Measurements from ENCODE around the gene PBX4.

DNA sequence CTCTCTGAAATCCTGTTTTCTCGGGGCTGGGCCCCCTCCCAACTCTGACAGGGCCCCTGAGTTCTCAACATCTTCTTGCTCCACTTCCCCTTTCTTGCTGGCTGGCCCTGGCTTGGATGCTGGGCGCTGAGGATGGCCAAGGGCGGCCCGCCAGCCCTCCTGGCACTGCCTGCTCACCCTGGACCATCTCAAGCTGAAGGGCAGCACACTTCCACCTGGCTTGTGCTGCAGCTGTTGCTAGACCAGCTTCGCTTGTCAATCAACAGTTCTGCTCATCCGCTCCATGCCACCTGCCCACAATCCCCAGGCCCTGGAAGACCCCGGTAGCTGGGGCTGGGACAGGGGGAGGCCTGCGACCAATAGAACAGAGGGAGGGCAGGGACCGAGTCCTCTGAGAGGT lies 31.8 kb upstream of the PBX4 start:
- TF ChIP-seq, protein P1, sequence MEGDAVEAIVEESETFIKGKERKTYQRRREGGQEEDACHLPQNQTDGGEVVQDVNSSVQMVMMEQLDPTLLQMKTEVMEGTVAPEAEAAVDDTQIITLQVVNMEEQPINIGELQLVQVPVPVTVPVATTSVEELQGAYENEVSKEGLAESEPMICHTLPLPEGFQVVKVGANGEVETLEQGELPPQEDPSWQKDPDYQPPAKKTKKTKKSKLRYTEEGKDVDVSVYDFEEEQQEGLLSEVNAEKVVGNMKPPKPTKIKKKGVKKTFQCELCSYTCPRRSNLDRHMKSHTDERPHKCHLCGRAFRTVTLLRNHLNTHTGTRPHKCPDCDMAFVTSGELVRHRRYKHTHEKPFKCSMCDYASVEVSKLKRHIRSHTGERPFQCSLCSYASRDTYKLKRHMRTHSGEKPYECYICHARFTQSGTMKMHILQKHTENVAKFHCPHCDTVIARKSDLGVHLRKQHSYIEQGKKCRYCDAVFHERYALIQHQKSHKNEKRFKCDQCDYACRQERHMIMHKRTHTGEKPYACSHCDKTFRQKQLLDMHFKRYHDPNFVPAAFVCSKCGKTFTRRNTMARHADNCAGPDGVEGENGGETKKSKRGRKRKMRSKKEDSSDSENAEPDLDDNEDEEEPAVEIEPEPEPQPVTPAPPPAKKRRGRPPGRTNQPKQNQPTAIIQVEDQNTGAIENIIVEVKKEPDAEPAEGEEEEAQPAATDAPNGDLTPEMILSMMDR (conservative IDR thresholded peaks at IDR 0.05; ENCODE audit: low read depth in 2 of 2), result no peak
- TF ChIP-seq EZH2 (IDR thresholded peaks at IDR 0.05; ENCODE audit: low read depth, unreplicated experiment), result no peak
- TF ChIP-seq CREB1 (CRISPR knock-in tag; IDR thresholded peaks at IDR 0.05; ENCODE audit: low read depth), result no peak
- TF ChIP-seq POLR2AphosphoS5 (IDR thresholded peaks at IDR 0.05; ENCODE audit: low read depth), result no peak
- no peak for TF ChIP-seq JUNB (IDR thresholded peaks at IDR 0.05; ENCODE audit: unreplicated experiment)
- TF ChIP-seq EZH2phosphoT487 (IDR thresholded peaks at IDR 0.05; ENCODE audit: unreplicated experiment), result no peak
- TF ChIP-seq, protein P2, sequence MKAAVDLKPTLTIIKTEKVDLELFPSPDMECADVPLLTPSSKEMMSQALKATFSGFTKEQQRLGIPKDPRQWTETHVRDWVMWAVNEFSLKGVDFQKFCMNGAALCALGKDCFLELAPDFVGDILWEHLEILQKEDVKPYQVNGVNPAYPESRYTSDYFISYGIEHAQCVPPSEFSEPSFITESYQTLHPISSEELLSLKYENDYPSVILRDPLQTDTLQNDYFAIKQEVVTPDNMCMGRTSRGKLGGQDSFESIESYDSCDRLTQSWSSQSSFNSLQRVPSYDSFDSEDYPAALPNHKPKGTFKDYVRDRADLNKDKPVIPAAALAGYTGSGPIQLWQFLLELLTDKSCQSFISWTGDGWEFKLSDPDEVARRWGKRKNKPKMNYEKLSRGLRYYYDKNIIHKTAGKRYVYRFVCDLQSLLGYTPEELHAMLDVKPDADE (IDR thresholded peaks at IDR 0.05), result no peak
- no peak for TF ChIP-seq ZNF114 (CRISPR knock-in tag; IDR thresholded peaks at IDR 0.05)
- TF ChIP-seq, protein P3, sequence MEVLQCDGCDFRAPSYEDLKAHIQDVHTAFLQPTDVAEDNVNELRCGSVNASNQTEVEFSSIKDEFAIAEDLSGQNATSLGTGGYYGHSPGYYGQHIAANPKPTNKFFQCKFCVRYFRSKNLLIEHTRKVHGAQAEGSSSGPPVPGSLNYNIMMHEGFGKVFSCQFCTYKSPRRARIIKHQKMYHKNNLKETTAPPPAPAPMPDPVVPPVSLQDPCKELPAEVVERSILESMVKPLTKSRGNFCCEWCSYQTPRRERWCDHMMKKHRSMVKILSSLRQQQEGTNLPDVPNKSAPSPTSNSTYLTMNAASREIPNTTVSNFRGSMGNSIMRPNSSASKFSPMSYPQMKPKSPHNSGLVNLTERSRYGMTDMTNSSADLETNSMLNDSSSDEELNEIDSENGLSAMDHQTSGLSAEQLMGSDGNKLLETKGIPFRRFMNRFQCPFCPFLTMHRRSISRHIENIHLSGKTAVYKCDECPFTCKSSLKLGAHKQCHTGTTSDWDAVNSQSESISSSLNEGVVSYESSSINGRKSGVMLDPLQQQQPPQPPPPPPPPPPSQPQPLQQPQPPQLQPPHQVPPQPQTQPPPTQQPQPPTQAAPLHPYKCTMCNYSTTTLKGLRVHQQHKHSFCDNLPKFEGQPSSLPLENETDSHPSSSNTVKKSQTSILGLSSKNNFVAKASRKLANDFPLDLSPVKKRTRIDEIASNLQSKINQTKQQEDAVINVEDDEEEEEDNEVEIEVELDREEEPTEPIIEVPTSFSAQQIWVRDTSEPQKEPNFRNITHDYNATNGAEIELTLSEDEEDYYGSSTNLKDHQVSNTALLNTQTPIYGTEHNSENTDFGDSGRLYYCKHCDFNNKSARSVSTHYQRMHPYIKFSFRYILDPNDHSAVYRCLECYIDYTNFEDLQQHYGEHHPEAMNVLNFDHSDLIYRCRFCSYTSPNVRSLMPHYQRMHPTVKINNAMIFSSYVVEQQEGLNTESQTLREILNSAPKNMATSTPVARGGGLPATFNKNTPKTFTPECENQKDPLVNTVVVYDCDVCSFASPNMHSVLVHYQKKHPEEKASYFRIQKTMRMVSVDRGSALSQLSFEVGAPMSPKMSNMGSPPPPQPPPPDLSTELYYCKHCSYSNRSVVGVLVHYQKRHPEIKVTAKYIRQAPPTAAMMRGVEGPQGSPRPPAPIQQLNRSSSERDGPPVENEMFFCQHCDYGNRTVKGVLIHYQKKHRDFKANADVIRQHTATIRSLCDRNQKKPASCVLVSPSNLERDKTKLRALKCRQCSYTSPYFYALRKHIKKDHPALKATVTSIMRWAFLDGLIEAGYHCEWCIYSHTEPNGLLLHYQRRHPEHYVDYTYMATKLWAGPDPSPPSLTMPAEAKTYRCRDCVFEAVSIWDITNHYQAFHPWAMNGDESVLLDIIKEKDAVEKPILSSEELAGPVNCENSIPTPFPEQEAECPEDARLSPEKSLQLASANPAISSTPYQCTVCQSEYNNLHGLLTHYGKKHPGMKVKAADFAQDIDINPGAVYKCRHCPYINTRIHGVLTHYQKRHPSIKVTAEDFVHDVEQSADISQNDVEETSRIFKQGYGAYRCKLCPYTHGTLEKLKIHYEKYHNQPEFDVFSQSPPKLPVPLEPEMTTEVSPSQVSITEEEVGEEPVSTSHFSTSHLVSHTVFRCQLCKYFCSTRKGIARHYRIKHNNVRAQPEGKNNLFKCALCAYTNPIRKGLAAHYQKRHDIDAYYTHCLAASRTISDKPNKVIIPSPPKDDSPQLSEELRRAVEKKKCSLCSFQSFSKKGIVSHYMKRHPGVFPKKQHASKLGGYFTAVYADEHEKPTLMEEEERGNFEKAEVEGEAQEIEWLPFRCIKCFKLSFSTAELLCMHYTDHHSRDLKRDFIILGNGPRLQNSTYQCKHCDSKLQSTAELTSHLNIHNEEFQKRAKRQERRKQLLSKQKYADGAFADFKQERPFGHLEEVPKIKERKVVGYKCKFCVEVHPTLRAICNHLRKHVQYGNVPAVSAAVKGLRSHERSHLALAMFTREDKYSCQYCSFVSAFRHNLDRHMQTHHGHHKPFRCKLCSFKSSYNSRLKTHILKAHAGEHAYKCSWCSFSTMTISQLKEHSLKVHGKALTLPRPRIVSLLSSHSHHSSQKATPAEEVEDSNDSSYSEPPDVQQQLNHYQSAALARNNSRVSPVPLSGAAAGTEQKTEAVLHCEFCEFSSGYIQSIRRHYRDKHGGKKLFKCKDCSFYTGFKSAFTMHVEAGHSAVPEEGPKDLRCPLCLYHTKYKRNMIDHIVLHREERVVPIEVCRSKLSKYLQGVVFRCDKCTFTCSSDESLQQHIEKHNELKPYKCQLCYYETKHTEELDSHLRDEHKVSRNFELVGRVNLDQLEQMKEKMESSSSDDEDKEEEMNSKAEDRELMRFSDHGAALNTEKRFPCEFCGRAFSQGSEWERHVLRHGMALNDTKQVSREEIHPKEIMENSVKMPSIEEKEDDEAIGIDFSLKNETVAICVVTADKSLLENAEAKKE (CRISPR knock-in tag; IDR thresholded peaks at IDR 0.05), result no peak

Measured in GM23338 (cell line).